A204.1 (cell line): Measurements from ENCODE around the gene ARHGEF12.

ENCODE experiments used
- FAIRE-seq: peaks from 2 replicates; lab custom pipeline; 2012; peaks lifted over from hg19 to GRCh38; lab: Jason Lieb, UNC

Gene ARHGEF12, protein sequence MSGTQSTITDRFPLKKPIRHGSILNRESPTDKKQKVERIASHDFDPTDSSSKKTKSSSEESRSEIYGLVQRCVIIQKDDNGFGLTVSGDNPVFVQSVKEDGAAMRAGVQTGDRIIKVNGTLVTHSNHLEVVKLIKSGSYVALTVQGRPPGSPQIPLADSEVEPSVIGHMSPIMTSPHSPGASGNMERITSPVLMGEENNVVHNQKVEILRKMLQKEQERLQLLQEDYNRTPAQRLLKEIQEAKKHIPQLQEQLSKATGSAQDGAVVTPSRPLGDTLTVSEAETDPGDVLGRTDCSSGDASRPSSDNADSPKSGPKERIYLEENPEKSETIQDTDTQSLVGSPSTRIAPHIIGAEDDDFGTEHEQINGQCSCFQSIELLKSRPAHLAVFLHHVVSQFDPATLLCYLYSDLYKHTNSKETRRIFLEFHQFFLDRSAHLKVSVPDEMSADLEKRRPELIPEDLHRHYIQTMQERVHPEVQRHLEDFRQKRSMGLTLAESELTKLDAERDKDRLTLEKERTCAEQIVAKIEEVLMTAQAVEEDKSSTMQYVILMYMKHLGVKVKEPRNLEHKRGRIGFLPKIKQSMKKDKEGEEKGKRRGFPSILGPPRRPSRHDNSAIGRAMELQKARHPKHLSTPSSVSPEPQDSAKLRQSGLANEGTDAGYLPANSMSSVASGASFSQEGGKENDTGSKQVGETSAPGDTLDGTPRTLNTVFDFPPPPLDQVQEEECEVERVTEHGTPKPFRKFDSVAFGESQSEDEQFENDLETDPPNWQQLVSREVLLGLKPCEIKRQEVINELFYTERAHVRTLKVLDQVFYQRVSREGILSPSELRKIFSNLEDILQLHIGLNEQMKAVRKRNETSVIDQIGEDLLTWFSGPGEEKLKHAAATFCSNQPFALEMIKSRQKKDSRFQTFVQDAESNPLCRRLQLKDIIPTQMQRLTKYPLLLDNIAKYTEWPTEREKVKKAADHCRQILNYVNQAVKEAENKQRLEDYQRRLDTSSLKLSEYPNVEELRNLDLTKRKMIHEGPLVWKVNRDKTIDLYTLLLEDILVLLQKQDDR (N-terminal part only)

DNA sequence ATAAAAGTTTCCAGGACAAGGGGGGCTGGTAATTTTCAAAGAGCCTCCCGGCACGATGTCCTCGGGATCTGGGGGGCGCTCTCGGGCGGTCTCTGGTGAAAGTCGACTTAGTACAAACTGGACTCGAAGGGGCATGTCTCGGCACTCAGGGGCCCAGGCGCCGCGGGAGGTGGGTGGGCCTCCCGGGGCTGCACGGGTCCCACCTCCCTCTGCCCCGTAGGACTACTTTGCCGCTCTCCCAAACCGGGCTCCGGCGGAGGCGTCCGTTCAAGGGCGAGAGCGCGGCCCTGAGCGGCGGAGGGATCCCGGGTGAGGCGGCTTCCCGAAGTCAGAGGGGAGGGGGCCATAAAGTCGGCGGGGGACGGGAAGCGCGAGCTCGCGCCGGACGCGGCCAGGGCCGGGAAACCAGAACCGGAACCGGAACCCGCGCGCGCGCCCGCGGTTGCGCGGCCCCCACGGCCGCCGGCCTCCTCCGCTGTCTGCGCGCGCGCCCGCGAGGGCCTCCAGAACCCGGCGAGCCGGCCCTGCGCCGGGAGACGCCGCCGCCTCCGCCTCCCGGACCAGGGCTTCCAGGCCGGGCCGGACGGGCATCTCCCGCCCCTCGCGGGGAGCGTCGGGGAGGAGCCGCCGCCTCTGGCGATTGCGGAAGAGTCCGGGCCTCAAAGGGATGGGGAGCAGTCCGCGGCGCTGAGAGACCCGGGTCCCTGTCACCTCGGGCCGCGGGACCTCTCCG, at the start of gene ARHGEF12:
Gene ARHGEF12, plus strand, starts transcription at position 506 of the 733 bp plus-strand sequence. CDS start 831 bp downstream, outside the sequence.
- no peak for FAIRE-seq

DNA sequence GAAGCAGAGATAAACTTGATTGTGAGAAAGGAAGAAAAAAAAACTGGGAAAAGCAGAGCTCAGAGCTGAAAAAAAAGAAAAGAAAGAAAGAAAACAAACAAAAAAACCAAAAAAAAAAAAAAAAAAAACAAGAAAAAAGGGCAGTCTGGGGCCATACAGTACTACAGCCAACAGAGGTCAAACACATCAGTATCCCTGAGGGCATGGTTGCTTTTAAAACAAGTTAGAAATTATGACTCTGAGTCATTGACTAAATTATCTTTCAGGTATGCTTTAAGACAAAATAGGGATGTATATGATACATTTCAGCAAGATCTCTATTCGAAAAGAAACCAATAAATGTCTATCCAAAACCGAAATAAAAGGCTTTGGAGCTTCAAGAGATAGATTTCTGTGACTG, 48.2 kb upstream of the ARHGEF12 start:
- no peak for FAIRE-seq

DNA sequence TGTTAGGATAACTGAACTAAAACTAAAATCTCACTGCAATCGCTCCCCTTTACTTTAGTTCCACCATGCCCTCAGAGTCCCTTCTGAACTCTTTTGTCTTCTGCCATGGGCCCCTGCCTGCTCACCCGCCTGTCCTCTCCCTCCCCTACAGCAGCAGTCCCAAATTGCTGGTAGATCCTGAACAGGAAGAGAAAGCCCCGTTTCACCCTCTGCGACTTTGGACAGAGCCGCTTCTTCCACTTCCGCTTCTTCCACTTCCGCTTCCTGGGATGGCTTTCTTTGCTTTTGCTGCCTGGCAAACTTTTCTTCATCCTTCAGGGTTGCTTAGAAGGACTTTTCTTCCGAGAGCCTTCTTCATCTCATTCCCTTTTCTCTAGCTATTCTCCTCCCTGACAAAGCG, 46.8 kb upstream of the ARHGEF12 start:
- FAIRE-seq: no peak

DNA sequence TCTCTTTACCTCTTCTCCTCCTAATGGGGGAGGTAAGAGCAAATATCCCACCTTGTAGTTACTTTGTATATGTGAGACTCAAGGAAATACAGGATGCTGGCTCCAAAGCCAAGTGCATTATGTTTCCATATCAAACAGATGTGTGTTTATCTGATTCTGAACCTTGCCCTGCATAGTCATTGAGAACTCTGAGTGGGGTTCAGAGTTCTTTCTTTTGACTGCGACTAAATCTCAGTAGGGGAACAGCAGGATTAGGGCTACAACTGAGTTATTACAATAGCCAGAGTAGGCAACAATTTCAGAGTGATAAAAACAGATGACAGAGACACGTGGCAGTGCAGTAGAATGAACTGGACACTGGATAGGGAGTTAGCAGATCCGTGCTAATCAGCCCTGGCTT, 45.3 kb upstream of the ARHGEF12 start:
- no peak for FAIRE-seq

DNA sequence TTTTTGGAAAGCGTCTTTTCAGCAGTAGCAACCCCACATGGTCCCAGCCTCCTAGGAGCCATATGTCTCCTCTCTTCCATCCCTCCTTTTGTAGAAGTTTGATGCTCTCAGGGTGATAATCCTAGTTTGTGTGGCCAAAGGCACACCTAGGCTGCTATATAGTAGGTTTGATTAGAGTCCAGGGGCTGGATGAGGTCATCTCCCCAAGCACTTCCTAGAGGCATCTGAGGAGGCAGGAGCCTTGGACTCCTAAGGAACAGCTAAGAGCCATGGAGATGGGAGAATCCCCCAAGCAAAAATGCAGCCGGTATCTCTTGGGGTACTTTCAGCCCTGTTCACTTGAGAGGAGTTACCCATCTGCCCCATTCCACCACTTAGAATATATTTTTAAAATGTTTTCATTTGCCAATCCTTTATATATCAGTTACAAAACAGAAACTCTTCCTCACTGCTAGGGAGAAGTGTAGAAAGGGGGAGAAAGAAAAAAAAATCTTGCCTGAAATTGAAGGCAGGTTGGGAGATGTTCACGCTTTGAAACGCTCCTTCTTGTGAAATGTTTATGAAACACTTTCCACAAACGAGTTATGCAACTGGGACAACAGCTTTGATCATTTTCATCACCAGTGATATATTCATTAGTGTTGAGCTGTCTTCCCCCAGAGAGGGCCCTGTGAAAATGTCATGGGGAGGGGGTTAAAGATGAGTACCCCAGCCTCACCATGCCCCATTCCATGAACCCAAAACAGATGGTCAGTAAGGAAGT, 43.0 kb upstream of the ARHGEF12 start:
- FAIRE-seq: no peak

DNA sequence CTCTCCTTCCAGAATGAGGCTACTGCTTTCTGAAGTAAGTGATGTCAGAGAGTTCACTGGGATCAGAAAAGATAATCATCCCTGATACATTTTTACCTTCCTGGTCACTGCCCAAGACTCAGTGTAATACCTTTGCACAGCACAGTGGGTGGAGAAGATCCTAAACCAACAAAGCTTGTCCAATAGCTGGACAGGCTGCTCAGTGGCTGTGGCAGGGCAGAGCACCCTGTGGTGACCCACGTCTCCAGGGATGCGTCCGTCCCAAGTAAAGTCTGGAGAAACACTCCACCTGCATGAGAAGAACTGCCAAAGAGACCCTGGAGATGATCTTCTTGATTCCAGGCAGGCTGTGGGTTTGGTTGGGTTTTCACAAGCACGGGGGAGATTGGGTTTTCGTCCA, 42.1 kb upstream of the ARHGEF12 start:
- FAIRE-seq: no peak

DNA sequence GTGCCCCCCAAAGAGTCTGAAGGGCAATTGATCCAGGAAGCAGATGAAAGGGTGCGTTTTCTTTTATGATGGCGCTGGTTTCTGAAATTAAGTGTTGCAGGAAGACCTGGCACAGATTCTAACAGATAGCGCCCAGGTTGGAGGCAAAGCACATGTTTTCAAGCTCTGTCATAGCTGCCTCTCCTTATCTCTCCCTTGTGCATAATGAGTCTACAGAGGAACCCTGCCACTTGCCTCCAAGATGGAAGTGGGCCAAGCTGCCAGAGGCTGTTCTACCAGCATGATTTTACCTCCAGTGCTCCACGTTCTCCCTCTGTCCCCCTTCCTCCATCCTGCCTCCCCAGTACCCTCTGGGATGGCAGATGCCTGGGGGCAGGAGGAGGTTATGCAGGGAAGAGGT, 41.1 kb upstream of the ARHGEF12 start:
- FAIRE-seq: no peak

DNA sequence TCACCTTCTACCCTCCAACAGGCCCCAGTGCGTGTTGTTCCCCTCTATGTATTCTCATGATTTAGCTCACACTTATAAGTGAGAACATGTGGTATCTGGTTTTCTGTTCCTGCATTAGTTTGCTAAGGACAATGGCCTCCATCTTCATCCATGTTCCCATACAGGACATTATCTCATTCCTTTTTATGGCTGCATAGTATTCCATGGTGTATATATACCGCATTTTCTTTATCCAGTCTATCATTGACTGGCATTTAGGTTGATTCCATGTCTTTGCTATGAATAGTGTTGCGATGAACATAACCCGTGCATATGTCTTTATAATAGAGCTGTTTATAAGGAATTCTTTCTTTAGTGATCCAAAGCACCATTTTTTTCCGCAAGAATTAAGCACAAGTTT, 39.7 kb upstream of the ARHGEF12 start:
- FAIRE-seq: no peak

DNA sequence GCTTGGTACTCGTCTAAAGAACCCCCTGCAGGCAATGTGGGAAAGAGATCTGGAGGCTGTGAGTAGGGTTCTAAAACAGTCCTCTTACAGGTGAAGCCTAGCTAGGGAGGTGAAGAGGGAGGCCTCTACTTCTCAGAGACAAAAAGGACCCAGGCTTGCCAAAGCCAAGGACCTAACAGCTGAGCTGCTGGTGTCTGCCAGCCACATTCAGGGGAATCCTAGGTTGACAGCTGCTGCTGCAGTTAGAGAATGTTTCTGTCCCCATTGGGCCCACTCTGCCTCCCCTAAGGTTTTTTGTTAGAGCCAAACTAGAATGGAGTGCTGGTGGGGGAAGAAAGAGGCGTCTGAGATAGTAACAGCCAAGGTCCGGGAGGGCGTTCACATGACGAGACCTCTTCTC, 37.8 kb upstream of the ARHGEF12 start:
- FAIRE-seq: no peak

DNA sequence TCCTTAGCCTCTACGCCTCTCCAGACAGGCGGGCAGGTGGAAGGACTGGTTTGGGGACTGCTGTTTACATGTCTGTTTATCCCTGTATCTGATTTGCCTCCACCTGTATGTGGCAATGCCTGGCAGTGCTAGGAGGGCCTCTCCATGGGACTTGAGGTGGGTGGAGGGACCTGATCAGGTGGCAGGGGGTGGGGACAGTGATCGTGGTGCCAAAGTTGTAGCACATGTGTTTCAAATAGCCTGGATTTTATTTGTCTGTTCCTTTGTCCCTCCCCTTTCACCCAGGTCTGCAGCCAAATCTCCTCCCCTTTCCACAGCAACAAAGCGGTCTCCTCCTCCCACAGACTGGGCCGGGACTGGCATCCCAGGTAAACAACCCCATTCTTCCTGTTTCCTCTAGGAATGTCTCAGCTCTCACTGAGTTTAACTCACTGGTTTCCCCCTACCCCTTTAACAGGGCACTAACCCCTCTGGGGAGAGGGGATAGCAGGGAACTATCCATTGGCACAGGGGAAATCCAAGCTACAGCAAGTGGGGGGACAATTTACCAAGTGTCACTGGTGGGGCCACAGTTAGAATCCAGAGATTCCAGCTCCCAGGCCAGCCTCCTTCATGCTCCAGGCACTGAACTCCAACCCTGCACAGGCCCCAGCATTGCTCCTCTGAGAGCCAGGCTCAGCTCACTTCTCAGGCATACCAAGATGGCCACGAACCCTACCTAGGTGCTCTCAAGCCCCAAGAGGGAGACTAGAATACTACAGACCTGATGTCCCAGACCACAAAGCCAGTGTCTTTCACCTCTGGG, 34.0 kb upstream of the ARHGEF12 start:
- no peak for FAIRE-seq

DNA sequence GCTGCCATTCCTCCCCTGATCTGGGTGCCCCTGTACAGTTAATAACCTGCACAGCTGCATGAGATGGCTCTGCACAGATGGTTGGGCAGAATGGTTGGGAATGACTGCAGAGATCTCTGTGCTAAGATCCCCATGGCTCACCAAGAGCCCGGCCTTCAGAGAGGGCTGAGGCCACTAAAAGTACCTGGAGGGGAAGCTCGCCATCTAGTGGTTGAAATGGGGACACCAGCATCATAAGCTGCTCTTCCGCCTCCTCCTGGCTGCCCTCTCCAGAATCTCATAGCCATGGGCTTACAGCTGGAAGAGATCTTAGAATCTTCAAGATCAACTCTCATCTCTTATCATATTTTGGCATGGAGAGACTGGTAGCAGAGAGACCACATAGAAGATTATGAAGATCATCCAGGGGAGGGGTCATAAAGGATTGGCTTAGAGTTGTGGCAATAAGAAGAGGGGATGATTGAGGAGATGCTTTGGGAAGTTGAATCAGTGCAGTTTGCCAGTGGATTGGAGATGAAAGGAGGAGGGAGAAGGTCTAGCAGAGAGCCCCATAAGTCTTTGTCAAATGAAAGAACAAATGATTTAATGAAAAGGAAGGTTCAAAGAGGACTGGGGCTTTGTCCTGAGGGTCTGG, 33.1 kb upstream of the ARHGEF12 start:
- FAIRE-seq: peak; percentile 91

DNA sequence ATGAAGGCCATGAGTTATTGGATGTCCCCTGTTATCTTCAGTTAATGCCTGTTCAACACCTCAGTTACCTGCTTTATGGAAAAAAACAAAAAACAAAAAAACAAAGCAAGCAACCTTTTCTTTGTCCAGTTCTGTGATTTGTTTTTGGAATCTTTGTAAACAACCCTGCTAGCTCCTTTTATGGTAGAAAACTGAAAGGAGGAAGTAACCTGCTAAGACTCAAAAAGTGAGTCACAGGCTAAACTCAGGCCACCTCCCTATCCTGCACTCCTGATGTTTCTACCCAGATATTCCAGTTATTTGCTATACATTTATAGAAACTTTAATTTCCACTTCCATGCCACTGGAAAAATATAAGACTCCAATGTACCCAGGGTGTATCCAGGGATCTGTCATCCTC, 31.7 kb upstream of the ARHGEF12 start:
- FAIRE-seq: no peak

DNA sequence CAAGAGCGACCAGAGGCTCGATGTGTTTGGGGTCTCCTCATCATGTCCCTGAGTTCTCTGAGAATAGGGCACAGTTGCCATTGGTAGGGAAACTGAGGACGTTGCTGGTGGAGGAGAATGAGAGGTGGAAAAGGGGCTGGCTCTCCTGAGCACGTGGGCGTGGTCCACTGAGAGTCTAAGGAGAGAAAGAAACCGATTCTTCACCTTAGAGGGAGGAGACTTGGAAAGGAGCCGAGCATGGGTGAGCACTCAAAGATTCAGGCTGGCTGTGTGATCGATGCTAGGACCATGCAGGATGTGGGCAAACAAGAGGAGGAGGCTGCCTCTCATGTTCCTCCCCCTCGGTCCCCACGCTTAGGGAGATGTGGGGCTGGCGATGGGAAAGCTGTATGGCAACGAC, 30.9 kb upstream of the ARHGEF12 start:
- no peak for FAIRE-seq

DNA sequence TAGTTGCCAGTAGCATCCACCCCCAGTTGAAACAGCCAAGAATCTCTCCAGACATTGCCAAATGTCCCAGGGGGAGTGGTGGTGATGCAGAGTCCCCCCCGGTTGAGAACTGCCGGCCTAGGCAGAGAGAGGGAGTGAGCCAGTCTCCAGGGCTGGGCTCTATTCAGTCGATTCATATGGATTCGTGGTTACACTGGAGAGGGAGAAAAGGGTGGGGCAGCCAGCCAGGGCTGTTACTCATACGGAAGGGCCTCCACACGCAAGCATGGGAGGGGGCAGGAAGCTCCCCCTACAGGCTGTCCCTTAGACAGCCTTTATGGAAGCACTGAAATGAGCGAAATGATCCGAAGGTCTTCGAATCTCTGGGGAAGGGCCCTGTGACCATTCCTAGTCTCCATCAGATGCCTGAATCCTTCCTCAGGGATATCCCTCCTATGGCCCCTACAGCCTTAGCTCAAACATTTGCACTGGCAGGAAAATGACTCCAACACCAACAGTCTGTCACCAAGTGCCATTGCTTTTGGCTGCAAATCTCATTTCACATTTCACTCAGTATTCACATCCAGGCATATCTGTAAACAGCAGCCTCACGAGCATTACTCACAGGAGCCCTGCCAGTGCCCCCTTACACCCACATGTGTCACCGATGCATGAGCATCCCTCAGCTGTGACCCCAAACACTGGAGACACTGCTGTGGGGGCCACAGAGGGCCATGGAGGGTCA, 29.5 kb upstream of the ARHGEF12 start:
- no peak for FAIRE-seq

DNA sequence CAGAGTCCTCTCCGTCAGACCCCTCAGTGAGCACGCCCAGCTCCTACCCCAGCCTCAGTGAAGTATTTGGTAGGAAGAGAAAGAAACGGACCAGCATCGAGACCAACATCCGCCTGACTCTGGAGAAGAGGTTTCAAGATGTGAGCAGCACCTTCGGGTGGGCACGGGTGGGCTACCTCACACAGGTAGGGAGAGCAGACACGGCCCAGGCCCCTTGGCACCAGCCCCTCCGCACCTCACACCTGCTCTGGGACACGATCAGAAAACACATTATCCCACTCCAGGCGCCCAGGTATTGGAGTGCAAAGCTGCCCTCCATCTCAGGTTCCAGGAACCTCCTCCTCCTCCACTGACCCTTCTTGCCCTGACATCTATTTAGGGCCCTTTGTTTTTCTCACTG, 28.7 kb upstream of the ARHGEF12 start:
- no peak for FAIRE-seq

DNA sequence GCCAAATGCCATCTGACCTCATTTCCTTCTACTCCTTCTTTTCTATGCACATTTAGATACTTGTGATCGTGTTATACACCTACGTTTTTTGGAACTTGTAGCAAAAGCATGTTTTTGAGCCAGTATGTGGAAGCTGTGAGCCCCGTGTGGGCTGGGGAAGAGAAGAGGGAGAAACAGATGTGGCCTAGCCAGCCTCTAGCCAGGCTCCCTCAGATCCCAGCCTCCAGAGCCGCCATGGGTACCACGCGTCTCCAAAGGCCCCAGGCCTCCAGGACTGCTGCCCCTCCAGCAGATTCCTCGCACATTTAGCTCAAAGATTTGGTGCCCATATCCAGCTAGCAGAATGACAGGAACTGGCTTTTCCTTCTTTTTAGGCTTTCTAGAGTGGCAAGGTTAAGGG, 28.1 kb upstream of the ARHGEF12 start:
- FAIRE-seq: no peak

DNA sequence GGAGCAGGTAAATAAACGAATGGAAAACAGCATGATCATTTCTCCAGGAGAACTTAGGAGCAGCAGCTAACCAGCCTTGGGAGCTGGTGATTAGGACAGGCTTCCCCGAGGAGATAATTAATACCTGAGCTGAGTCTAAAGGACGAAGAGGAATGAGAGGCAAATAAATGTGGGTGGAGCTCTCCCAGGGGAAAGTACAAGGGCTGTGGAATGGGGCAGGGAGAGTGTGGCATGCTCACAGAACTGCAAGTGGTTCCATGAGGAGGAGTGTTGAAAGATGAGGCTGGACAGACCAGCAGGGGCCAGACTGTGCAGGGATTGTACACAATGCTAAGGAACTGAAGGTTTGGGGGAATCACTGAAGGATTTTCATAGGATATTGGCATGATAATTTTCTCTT, 25.3 kb upstream of the ARHGEF12 start:
- FAIRE-seq: no peak

DNA sequence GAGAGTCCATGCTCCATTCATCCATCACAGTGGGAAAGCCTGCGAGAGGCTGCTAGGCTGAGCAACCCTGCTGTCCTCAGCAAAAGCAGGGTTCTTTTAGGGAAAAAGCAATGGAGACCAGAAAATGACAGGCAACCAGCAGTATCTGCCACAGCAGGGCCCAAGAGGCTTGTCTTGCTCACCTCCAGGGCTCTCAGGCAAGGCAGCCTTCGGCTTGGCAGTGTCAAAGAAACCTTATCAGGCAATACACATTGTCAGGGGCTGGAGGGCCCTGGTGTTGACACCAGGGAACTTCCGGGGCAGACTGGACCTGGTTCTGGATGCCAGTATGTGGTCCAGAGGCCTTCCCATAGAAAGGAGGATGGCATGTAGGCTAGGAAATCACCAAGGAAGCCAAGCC, 21.4 kb upstream of the ARHGEF12 start:
- no peak for FAIRE-seq

DNA sequence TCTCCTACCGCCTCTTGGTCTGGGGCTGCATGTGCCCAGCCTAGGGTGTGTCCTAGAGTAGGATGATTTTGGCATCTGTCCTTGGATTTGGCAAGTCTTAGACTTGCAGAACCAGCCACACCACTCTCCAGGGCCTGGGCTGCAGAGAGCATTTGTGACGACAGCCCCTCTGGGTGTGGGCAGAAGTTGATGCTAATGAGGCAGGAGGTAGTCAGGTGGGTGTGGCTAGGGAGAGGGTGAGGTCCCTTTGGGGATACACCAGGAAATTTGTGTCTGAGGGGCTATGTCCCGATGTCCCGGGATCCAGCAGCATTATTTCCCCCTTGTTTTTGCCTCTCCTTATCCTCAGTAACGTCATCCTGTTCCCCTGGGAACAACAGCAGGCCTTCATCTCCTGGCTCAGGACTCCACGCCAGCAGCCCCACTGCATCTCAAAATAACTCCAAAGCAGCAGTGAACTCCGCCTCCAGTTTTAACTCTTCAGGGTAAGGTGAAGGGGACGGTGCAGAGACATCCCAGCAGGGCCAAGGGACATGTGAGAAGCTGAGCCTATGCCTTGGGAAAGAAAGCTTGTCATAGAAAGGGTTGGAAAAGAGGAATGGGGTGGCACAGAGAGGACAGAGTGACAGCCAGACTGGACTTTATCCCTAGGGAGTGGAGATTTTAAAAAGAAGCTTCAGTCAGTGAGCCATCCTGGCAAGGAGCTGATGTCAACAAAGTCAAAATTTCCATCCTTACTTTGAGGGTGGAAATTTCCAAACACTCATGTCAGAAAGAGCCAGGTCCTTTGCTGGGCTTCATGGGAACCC, 19.1 kb upstream of the ARHGEF12 start:
- FAIRE-seq: no peak
